HG03095 (cell line): ENCODE measurements around the gene KIF16B.

ENCODE experiments used
- ATAC-seq: cut with Tn5 transposase; IDR thresholded peaks from one replicate; pipeline ENCODE4 v1.9.1; 2021; ENCODE audit warnings: moderate library complexity; ENCODE audit not compliant: unreplicated experiment

Gene KIF16B

GRCh38 chr20:16483024-16483423, 90.2 kb downstream of the KIF16B start:
- no peak for ATAC-seq

GRCh38 chr20:16481977-16482376, 91.3 kb downstream of the KIF16B start:
- no peak for ATAC-seq

GRCh38 chr20:16479666-16480065, 93.6 kb downstream of the KIF16B start:
- ATAC-seq = no peak

GRCh38 chr20:16477632-16478031, 95.6 kb downstream of the KIF16B start:
- no peak for ATAC-seq

- ATAC-seq = peak; percentile 82
These were observed 97.2 kb downstream of the KIF16B start for GRCh38 chr20:16476032-16476431.

- no peak for ATAC-seq
These were observed 98.0 kb downstream of the KIF16B start for GRCh38 chr20:16475225-16475624.

GRCh38 chr20:16474363-16474762, 98.9 kb downstream of the KIF16B start:
- no peak for ATAC-seq

- no peak for ATAC-seq
These were observed 101.0 kb downstream of the KIF16B start for GRCh38 chr20:16472045-16472872.

- ATAC-seq = no peak
These were observed 103.8 kb downstream of the KIF16B start for GRCh38 chr20:16469395-16469905.

GRCh38 chr20:16462711-16463110, 110.5 kb downstream of the KIF16B start:
- no peak for ATAC-seq

- no peak for ATAC-seq
These were observed 114.1 kb downstream of the KIF16B start for GRCh38 chr20:16459019-16459700.

GRCh38 chr20:16457514-16457913, 115.7 kb downstream of the KIF16B start:
- ATAC-seq = no peak

- no peak for ATAC-seq
These were observed 117.9 kb downstream of the KIF16B start for GRCh38 chr20:16455324-16455723.

- no peak for ATAC-seq
These were observed 121.3 kb downstream of the KIF16B start for GRCh38 chr20:16451982-16452381.

GRCh38 chr20:16451001-16451400, 122.2 kb downstream of the KIF16B start:
- ATAC-seq = no peak

- ATAC-seq = no peak
These were observed 126.3 kb downstream of the KIF16B start for GRCh38 chr20:16446991-16447390.

GRCh38 chr20:16446246-16446645, 127.0 kb downstream of the KIF16B start:
- no peak for ATAC-seq

GRCh38 chr20:16445482-16445881, 127.8 kb downstream of the KIF16B start:
- no peak for ATAC-seq

- ATAC-seq = no peak
These were observed 129.0 kb downstream of the KIF16B start for GRCh38 chr20:16444057-16444777.

- no peak for ATAC-seq
These were observed 131.6 kb downstream of the KIF16B start for GRCh38 chr20:16441546-16442164.

GRCh38 chr20:16440686-16441085, 132.6 kb downstream of the KIF16B start:
- no peak for ATAC-seq
